H9 (cell line): Measurements from ENCODE around the gene ZNF467. TPM values are rescaled to one million over a fixed set of nuclear protein-coding genes. Genes with fewer than 3 reads are reported as not detected.

Experiments
- DNase-seq: peaks from one replicate; pipeline ENCODE4 v3.0.0-alpha.2; 2017
- H2AFZ ChIP-seq: one replicate; pipeline ENCODE4 v1.6.1; 2013; ENCODE audit warnings: mild to moderate bottlenecking, low read length, control low read depth, moderate library complexity
- H2AK5ac ChIP-seq: 2 replicates; pipeline ENCODE4 v1.6.1; 2013; ENCODE audit warnings: low read length, control low read depth, mixed read lengths; ENCODE audit not compliant: insufficient read length
- H2BK120ac ChIP-seq: one replicate; pipeline ENCODE4 v1.6.1; 2013; ENCODE audit warnings: low read depth, mild to moderate bottlenecking, low read length, control low read depth, inconsistent platforms; ENCODE audit not compliant: poor library complexity, severe bottlenecking
- H2BK12ac ChIP-seq: 2 replicates; pipeline ENCODE4 v1.6.1; 2013; ENCODE audit warnings: low read length, control low read depth, mixed read lengths, low read depth; ENCODE audit not compliant: insufficient read length
- H2BK15ac ChIP-seq: 2 replicates; pipeline ENCODE4 v1.6.1; 2013; ENCODE audit warnings: low read depth, low read length, control low read depth
- H2BK20ac ChIP-seq: one replicate; pipeline ENCODE4 v1.6.1; 2013; ENCODE audit warnings: low read depth, mild to moderate bottlenecking, low read length, control low read depth, inconsistent platforms; ENCODE audit not compliant: poor library complexity, severe bottlenecking
- H2BK5ac ChIP-seq: 2 replicates; pipeline ENCODE4 v1.6.1; 2013; ENCODE audit warnings: low read length, control low read depth, mixed read lengths; ENCODE audit not compliant: insufficient read length
- H3K14ac ChIP-seq: 2 replicates; pipeline ENCODE4 v1.6.1; 2013; ENCODE audit warnings: low read length, control low read depth; ENCODE audit not compliant: insufficient read depth
- H3K18ac ChIP-seq: 2 replicates; pipeline ENCODE4 v1.6.1; 2013; ENCODE audit warnings: low read depth, mild to moderate bottlenecking, mixed read lengths, low read length, control low read depth; ENCODE audit not compliant: insufficient read length
- H3K23ac ChIP-seq: 2 replicates; pipeline ENCODE4 v1.6.1; 2013; ENCODE audit warnings: low read length, control low read depth, mixed read lengths, low read depth; ENCODE audit not compliant: insufficient read length
- H3K23me2 ChIP-seq: 2 replicates; pipeline ENCODE4 v1.6.1; 2013; ENCODE audit warnings: low read depth, mild to moderate bottlenecking, mixed read lengths, low read length, control low read depth; ENCODE audit not compliant: insufficient read length, poor library complexity, severe bottlenecking
- H3K27ac ChIP-seq: 2 replicates; pipeline ENCODE4 v1.5.1; 2013; ENCODE audit warnings: low read length, control low read depth, mixed read lengths, low read depth; ENCODE audit not compliant: insufficient read length
- H3K27me3 ChIP-seq: 2 replicates; pipeline ENCODE4 v1.6.1; 2013; ENCODE audit warnings: low read length, control low read depth, inconsistent platforms; ENCODE audit not compliant: insufficient read depth
- H3K4ac ChIP-seq: 2 replicates; pipeline ENCODE4 v1.6.1; 2013; ENCODE audit warnings: low read depth, mild to moderate bottlenecking, control low read depth, inconsistent platforms, low read length, moderate library complexity
- H3K4me1 ChIP-seq: 2 replicates; pipeline ENCODE4 v1.6.1; 2013; ENCODE audit warnings: low read length, control low read depth, inconsistent platforms; ENCODE audit not compliant: insufficient read depth
- H3K4me2 ChIP-seq: 2 replicates; pipeline ENCODE4 v1.6.1; 2013; ENCODE audit warnings: low read length, control low read depth, mixed read lengths; ENCODE audit not compliant: insufficient read length, insufficient read depth
- H3K56ac ChIP-seq: 2 replicates; pipeline ENCODE4 v1.6.1; 2013; ENCODE audit warnings: low read depth, mild to moderate bottlenecking, mixed read lengths, low read length, control low read depth; ENCODE audit not compliant: insufficient read length
- H3K79me1 ChIP-seq: 2 replicates; pipeline ENCODE4 v1.6.1; 2013; ENCODE audit warnings: low read depth, mild to moderate bottlenecking, moderate library complexity, low read length, control low read depth, inconsistent platforms; ENCODE audit not compliant: insufficient read depth, poor library complexity, severe bottlenecking
- H3K79me2 ChIP-seq: 2 replicates; pipeline ENCODE4 v1.6.1; 2013; ENCODE audit warnings: low read length, control low read depth, inconsistent platforms; ENCODE audit not compliant: insufficient read depth
- H3K9ac ChIP-seq: 2 replicates; pipeline ENCODE4 v1.6.1; 2013; ENCODE audit warnings: low read length, control low read depth, mixed read lengths; ENCODE audit not compliant: insufficient read length; ENCODE audit errors: extremely low read depth
- H3K9me3 ChIP-seq: one replicate; pipeline ENCODE4 v1.6.1; 2013; ENCODE audit warnings: low read depth, low read length, inconsistent platforms; ENCODE audit not compliant: control insufficient read depth
- H3T11ph ChIP-seq: one replicate; pipeline ENCODE4 v1.6.1; 2013; ENCODE audit warnings: mild to moderate bottlenecking, low read length, control low read depth, inconsistent platforms
- H4K20me1 ChIP-seq: one replicate; pipeline ENCODE4 v1.6.1; 2013; ENCODE audit not compliant: control insufficient read depth, insufficient read length, insufficient read depth
- H4K5ac ChIP-seq: 2 replicates; pipeline ENCODE4 v1.6.1; 2013; ENCODE audit warnings: low read depth, mild to moderate bottlenecking, mixed read lengths, low read length, control low read depth; ENCODE audit not compliant: insufficient read length
- H4K8ac ChIP-seq: replicated peaks from 2 replicates; pipeline ENCODE4 v1.6.1; 2013; ENCODE audit warnings: low read length, control low read depth, mixed read lengths, low read depth; ENCODE audit not compliant: insufficient read length
- H4K91ac ChIP-seq: 2 replicates; pipeline ENCODE4 v1.6.1; 2013; ENCODE audit warnings: low read depth, mild to moderate bottlenecking, moderate library complexity, mixed read lengths, low read length, control low read depth; ENCODE audit not compliant: insufficient read length
- H3K27ac Mint-ChIP-seq, 3 experiments: 2 replicates in 2 of 3; 3 replicates in 1 of 3; pipeline ENCODE4 v1.8.0; 2020 to 2021; ENCODE audit warnings: mixed read lengths in 3 of 3, mild to moderate bottlenecking in 1 of 3, moderate library complexity in 1 of 3
- H3K27me3 Mint-ChIP-seq: 2 replicates; pipeline ENCODE4 v1.8.0; 2021; ENCODE audit warnings: low read depth, mild to moderate bottlenecking, moderate library complexity, mixed read lengths
- H3K36me3 Mint-ChIP-seq, 3 experiments: 2 replicates in 2 of 3; 3 replicates in 1 of 3; pipeline ENCODE4 v1.8.0; 2020 to 2021; ENCODE audit warnings: low read depth in 3 of 3, mixed read lengths in 3 of 3; ENCODE audit not compliant: insufficient read depth in 1 of 3
- H3K4me1 Mint-ChIP-seq, 2 experiments: 2 replicates each; pipeline ENCODE4 v1.8.0; 2020; ENCODE audit warnings: mixed read lengths in 2 of 2
- H3K4me3 Mint-ChIP-seq, 2 experiments: 2 replicates in 1 of 2; 3 replicates in 1 of 2; pipeline ENCODE4 v1.8.0; 2020 to 2021; ENCODE audit warnings: mild to moderate bottlenecking in 2 of 2, mixed read lengths in 2 of 2, moderate library complexity in 1 of 2
- H3K9me3 Mint-ChIP-seq, 2 experiments: 2 replicates in 1 of 2; 3 replicates in 1 of 2; pipeline ENCODE4 v1.8.0; 2020; ENCODE audit warnings: mild to moderate bottlenecking in 2 of 2, mixed read lengths in 2 of 2, moderate library complexity in 1 of 2
- WGBS: extraction: QIAGEN DNeasy Blood & Tissue Kit; methylation state at CpG from one replicate; pipeline ENCODE4 v1.1.7; 2013; ENCODE audit warnings: missing lambda C conversion rate, low lambda C conversion rate, mixed read lengths; ENCODE audit not compliant: insufficient read length; ENCODE audit errors: extremely low coverage; 5-methylcytosine and 5-hydroxymethylcytosine counted together
- total RNA-seq: library from RNA; stranded (reverse); gene quantifications from 2 replicates; pipeline ENCODE4 v1.2.1, GENCODE V29; 2021
- TF ChIP-seq, protein P1 (sequence below): fragments of 200-600 bp; sonication (generic); conservative IDR thresholded peaks from 3 replicates; pipeline ENCODE4 v1.8.0; 2021; ENCODE audit warnings: antibody characterized with exemption, mild to moderate bottlenecking

ZNF467 gene
- total RNA-seq, 1 experiment from 2014 or later, result 0.31 TPM

DNA sequence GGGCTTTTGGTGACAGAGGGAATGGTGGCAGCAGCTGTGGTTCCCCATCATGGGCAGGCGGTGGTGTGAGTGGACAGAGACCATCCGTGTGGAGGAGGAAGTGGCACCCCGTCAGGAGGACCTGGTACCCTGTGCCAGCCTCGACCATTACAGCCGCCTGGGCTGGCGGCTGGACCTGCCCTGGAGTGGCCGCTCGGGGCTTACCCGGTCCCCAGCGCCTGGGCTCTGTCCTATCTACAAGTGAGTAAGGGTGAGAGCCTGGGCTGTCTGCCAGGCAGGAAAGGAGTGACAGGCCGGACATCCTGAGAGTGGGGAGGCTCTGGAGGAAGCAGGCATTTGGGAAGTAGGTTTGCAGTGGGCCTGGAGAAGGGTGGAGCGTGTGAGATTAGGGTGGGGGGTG, 2.9 kb upstream of the ZNF467 start:
- H3K36me3 Mint-ChIP-seq, result no peaks in the 10 kb centered on the region
- no peaks in the 10 kb centered on the region for H3K79me1 ChIP-seq
- H3K4ac ChIP-seq, result no peak overlapping the region
- no peak overlapping the region for H2BK120ac ChIP-seq
- no peak overlapping the region for H3T11ph ChIP-seq
- no peak for DNase-seq
- H3K27ac Mint-ChIP-seq, result no peak overlapping the region
- no peak overlapping the region for H3K4me3 Mint-ChIP-seq
- no peaks in the 10 kb centered on the region for H3K9me3 ChIP-seq
- H3K27me3 ChIP-seq, result peaks cover 13% of the 10 kb centered on the region
- H4K5ac ChIP-seq, result no peak overlapping the region
- H3K23ac ChIP-seq, result no peak overlapping the region
- no peak overlapping the region for H2BK12ac ChIP-seq
- H3K27me3 Mint-ChIP-seq, result peaks cover 73% of the 10 kb centered on the region
- H3K9ac ChIP-seq, result no peak overlapping the region
- H3K18ac ChIP-seq, result no peak overlapping the region
- no peak overlapping the region for H2BK5ac ChIP-seq
- H3K27ac ChIP-seq, result no peak overlapping the region
- H2BK15ac ChIP-seq, result no peak overlapping the region
- H3K9me3 Mint-ChIP-seq, result no peaks in the 10 kb centered on the region
- no peak overlapping the region for H2AK5ac ChIP-seq
- H2AFZ ChIP-seq, result no peak overlapping the region
- WGBS, result no CpG with 5 or more reads among the region's 12 CpGs
- peaks cover 13% of the 10 kb centered on the region for H3K23me2 ChIP-seq
- H3K14ac ChIP-seq, result no peak overlapping the region
- H2BK20ac ChIP-seq, result no peak overlapping the region
- H3K4me1 Mint-ChIP-seq, result peaks cover 6 to 16% of the 10 kb centered on the region in 2 experiments
- no peaks in the 10 kb centered on the region for H3K79me2 ChIP-seq
- H3K4me2 ChIP-seq, result no peak overlapping the region
- TF ChIP-seq, protein P1, sequence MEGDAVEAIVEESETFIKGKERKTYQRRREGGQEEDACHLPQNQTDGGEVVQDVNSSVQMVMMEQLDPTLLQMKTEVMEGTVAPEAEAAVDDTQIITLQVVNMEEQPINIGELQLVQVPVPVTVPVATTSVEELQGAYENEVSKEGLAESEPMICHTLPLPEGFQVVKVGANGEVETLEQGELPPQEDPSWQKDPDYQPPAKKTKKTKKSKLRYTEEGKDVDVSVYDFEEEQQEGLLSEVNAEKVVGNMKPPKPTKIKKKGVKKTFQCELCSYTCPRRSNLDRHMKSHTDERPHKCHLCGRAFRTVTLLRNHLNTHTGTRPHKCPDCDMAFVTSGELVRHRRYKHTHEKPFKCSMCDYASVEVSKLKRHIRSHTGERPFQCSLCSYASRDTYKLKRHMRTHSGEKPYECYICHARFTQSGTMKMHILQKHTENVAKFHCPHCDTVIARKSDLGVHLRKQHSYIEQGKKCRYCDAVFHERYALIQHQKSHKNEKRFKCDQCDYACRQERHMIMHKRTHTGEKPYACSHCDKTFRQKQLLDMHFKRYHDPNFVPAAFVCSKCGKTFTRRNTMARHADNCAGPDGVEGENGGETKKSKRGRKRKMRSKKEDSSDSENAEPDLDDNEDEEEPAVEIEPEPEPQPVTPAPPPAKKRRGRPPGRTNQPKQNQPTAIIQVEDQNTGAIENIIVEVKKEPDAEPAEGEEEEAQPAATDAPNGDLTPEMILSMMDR, result no peak
- H3K4me1 ChIP-seq, result no peaks in the 10 kb centered on the region
- no peak overlapping the region for H3K56ac ChIP-seq
- H4K8ac ChIP-seq, result no peak overlapping the region
- no peak overlapping the region for H4K91ac ChIP-seq
- H4K20me1 ChIP-seq, result no peaks in the 10 kb centered on the region
